GM10266 (cell line): ENCODE results near the gene PARP1.

Experiments used
- DNase-seq: peaks from one replicate; pipeline ENCODE4 v3.0.0; 2012; ENCODE audit errors: extremely low spot score
- CTCF ChIP-seq: IDR thresholded peaks from 2 replicates; pipeline ENCODE4 v1.5.1; 2012; ENCODE audit warnings: mild to moderate bottlenecking, low read depth; ENCODE audit not compliant: control insufficient read depth, insufficient read depth; ENCODE audit errors: missing control alignments

PARP1 gene

GRCh38 chr1:226405411-226405988 is 2.4 kb downstream of the PARP1 start:
- DNase-seq: peak; percentile 67
- TF ChIP-seq CTCF: no peak

- DNase-seq: no peak
- TF ChIP-seq CTCF: no peak
Measured at GRCh38 chr1:226404904-226405222, 3.0 kb downstream of the PARP1 start.

DNA sequence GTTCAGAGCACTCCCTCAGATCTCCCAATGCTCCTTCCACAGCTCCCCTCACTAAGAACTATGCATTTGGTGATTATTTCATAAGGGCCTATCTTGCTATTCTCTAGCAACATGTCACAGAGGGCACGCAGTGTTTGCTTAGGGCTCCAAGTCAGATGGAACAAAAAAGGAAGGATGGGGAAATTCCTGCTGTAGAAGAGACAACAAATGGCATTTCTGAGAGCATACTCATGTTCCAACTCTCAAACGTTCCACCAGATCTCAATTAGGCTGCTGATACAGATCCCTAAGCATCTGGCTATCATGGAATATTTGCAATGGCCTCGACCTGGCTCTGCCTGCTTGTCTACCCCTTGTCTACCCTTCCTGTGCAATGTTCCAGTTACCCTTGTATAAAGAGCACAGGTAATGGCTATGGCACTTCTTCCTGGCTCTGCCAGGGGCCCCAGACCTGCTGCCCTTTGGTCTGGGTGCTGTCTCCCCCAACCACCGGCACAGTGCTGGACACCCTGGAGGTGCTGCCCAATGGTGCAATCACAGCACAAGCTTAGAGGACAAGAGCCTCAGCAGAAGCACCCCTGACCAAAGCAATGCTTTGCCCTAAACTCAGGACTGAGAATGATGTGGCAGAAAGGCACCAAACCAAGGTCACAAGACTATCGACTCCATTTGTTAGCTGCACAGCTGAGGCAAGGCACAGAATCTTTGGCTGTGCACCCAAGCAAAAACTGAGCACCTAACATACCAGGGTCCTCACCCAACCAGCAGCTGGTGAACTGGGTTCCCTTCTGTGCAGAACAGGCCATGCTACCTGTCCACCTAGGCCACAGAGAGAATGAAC is 3.6 kb downstream of the PARP1 start:
- no peak for TF ChIP-seq CTCF
- DNase-seq: no peak

DNA sequence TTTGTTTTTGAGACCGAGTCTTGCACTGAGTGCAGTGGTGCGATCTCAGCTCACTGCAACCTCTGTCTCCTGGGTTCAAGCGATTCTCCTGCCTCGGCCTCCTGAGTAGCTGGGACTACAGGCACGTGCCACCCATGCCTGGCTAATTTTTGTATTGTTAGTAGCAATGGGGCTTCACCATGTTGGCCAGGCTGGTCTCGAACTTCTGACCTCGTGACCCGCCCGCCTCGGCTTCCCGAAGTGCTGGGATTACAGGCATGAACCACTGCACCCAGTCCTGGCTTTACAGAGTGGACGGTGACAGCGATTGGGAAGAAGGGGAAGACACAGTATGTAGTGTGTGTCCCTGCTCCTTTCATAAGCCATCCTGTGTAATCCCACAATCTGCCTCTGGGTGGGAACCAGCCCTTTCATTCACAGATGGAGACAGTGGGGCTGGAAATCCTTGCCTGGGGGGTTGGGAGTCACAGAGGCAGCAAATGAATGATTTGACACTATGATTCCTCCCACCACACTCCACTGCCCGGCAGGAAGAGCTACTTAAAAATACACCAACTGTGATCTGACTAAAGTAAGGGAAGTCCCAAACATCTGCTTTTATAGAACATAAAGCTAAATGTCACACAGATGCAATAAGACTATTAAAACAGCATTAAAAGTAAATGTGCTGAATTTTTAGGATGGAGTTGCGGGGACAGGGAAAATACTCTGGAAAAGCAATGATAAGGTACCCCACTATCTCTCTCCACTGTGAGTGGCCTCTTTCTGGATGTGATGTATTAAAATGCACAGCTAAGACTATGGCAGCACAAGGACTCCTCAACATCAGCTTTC is 4.5 kb downstream of the PARP1 start:
- TF ChIP-seq CTCF: no peak
- DNase-seq: peak; percentile 42

DNA sequence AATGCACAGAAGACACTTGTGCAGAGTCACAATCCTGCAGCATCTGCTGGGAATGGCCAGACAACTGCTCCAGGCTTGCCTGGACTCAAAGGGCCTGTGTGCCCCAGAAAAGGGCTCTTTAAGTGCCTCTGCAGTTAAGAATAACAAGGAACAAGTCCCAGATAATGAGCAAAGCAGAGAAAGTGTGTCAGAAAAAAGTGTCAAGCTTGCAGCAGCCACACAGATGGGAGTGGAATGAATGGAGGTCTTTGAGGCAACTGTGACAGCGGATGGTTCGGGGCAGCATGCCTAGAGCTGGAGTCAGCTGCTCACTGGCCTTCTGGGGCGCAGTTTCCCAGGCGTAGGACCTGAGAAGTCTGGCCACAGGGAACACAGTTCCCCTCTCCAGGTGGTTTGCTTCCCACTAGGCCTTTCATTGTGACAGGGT is 5.1 kb downstream of the PARP1 start:
- no peak for TF ChIP-seq CTCF
- DNase-seq: no peak

- no peak for TF ChIP-seq CTCF
- no peak for DNase-seq
Measured at GRCh38 chr1:226401355-226402303, 6.3 kb downstream of the PARP1 start.
